ENCODE measurements around the gene ANKRD63. TPM values are rescaled to one million over a fixed set of nuclear protein-coding genes. Genes with fewer than 3 reads are reported as not detected.

ANKRD63 gene
- total and polyA plus RNA-seq, 2 of the 13 experiments (the other 11 are each of a cell fraction or from before 2014, with no cell fraction given): not detected

- TF ChIP-seq, protein P1, sequence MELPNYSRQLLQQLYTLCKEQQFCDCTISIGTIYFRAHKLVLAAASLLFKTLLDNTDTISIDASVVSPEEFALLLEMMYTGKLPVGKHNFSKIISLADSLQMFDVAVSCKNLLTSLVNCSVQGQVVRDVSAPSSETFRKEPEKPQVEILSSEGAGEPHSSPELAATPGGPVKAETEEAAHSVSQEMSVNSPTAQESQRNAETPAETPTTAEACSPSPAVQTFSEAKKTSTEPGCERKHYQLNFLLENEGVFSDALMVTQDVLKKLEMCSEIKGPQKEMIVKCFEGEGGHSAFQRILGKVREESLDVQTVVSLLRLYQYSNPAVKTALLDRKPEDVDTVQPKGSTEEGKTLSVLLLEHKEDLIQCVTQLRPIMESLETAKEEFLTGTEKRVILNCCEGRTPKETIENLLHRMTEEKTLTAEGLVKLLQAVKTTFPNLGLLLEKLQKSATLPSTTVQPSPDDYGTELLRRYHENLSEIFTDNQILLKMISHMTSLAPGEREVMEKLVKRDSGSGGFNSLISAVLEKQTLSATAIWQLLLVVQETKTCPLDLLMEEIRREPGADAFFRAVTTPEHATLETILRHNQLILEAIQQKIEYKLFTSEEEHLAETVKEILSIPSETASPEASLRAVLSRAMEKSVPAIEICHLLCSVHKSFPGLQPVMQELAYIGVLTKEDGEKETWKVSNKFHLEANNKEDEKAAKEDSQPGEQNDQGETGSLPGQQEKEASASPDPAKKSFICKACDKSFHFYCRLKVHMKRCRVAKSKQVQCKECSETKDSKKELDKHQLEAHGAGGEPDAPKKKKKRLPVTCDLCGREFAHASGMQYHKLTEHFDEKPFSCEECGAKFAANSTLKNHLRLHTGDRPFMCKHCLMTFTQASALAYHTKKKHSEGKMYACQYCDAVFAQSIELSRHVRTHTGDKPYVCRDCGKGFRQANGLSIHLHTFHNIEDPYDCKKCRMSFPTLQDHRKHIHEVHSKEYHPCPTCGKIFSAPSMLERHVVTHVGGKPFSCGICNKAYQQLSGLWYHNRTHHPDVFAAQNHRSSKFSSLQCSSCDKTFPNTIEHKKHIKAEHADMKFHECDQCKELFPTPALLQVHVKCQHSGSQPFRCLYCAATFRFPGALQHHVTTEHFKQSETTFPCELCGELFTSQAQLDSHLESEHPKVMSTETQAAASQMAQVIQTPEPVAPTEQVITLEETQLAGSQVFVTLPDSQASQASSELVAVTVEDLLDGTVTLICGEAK (IDR thresholded peaks at IDR 0.05): no peak
- TF ChIP-seq, protein P1 (CRISPR knock-in tag; IDR thresholded peaks at IDR 0.05): no peak
- TF ChIP-seq, protein P2, sequence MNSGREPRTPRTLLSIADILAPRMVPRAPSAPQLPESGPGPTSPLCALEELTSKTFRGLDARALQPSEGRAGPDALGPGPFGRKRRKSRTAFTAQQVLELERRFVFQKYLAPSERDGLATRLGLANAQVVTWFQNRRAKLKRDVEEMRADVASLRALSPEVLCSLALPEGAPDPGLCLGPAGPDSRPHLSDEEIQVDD (CRISPR knock-in tag; IDR thresholded peaks at IDR 0.05; ENCODE audit: borderline replicate concordance): no peak
- TF ChIP-seq ZBTB25 (CRISPR knock-in tag; IDR thresholded peaks at IDR 0.05) (no peak), PTBP1 (IDR thresholded peaks at IDR 0.05; ENCODE audit: low read depth, low read length, poor library complexity, severe bottlenecking) (no peak), ZNF383 (CRISPR knock-in tag; IDR thresholded peaks at IDR 0.05; ENCODE audit: borderline replicate concordance) (no peak), SCMH1 (CRISPR knock-in tag; IDR thresholded peaks at IDR 0.05; ENCODE audit: borderline replicate concordance) (no peak), TAF15 (IDR thresholded peaks at IDR 0.05; ENCODE audit: low read depth, low read length, poor library complexity, severe bottlenecking) (no peak), THRA (CRISPR knock-in tag; IDR thresholded peaks at IDR 0.05; ENCODE audit: borderline replicate concordance) (no peak), PHF8 (CRISPR knock-in tag; IDR thresholded peaks at IDR 0.05) (peak; percentile 14; the same call in 1 of the 2 replicates), ATF3 (CRISPR knock-in tag; IDR thresholded peaks at IDR 0.05) (no peak), HNRNPL (IDR thresholded peaks at IDR 0.05; ENCODE audit: low read depth, low read length) (no peak), SIN3A (IDR thresholded peaks at IDR 0.05; ENCODE audit: borderline replicate concordance, low read depth, low read length) (no peak)
Measured at GRCh38 chr15:40279437-40280141, 3.3 kb downstream of the ANKRD63 start (continued).
